AG08395 (cell line): Measurements from ENCODE around the gene ANKRD42.
"Not testable (repeated sequence)": the region's sequence is repeated elsewhere in the genome, so short reads cannot be mapped to it uniquely, and the experiment has no call there.

ENCODE experiments used
- DNase-seq: peaks from one replicate; pipeline ENCODE4 v3.0.0; 2012; ENCODE audit warnings: mixed read lengths, low spot score

Gene ANKRD42

DNA sequence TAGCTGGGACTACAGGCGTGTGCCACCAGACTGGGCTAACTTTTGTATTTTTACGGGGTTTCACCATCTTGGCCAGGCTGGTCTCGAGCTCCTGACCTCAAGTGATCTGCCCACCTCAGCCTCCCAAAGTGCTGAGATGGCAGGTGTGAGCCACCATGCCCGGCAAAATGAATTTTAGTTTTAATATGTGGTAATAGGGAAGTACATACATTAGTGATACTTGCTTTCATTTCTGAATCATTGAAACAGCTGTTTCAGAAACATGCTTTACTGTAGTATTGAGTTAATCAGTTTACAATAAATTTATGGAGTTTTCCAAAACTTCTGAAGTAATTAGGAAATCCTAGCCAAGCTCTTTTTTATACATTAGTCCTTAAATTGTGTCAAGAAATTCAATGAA, 21.0 kb upstream of the ANKRD42 start:
- DNase-seq, result no peak

DNA sequence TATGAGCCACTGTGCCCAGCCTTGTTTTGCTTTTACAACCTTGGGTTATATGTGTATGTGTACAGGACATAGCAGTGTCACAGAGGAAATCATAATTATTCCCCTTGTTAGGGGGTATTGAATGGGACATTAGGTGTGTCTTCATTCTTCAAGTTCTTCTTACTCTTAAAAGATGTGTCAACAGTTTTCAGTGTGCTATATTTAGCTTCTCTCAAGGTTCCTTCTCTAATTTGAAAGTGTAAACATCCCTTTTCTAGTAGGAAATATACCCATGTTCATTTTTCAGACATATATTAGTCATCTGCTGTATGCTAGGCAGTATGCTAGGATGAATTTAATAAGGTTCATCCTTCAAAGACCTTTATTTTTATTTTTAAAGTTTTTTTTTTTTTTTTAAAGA, 19.5 kb upstream of the ANKRD42 start:
- DNase-seq, result no peak

DNA sequence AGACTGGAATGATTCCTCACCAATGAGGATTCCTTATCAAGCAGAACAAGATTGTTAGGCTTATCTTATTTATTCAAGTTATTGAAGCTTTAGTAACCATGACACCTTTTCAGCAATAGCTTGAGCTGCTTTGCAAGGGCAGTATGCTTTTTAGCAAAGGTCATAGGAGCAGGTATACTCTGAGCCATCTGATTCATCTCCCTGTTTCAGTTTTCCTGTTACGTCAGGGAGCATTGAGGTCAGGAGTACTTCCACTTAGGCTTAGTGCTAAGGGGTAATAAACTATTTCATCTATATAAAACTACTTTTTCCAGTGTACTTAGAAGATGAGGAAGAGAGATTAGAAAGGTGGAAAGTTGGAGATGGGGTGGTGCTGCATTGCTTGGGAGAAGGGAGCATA, 17.7 kb upstream of the ANKRD42 start:
- no peak for DNase-seq

DNA sequence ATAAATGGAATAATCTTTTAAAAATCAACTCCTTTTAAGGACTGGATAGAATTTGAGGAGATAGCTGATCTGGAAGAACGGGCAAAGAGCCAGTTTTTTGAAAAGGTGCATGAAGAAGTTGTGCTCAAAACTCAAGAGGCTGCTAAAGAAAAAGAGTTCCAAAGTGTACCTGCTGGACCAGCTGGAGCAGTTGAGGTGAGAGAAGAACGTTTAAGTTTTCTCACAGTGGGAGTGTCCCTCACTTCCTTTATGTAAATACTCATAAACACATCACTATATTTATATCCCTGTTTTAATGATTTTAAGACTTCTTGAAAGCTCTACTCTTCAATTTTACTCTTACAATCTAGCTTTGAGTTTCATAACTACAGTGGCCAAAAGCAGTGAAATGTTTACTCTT, 11.7 kb upstream of the ANKRD42 start:
- DNase-seq, result no peak

DNA sequence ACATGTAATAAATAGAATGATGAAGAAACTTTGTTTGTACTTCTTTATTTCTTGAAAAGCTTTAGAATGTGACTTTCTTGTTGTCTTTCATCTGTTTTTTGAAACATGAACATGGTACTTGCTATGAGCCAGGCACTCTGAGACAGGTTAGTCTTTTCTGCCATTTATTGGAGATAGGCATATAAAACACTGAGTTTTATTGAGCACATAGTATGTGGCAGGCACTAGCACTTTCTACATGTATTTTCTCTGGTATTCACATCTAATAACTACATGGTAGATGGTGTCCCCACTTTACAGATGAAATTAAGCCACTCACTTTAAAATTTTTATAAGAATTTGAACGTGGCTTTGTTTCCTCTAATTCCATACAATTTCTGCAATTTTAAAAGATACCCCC, 7.7 kb upstream of the ANKRD42 start:
- DNase-seq, result no peak

DNA sequence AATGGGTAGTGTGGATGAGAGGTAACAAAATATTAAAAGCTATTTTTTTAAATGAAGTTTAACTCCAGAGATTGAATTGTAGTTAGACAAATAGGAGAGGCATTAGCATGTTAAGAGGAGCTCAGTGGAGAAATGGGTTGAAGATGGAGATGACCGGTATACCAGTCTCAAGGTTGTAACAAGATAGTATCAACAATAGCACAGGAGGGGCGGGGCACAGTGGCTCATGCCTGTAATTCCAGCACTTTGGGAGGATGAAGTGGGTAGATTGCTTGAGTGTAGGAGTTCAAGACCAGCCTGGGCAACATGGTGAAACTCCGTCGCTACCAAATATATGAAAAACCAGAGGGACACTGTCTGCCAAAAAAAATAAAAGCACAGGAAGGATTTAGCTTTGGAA, 6.0 kb upstream of the ANKRD42 start:
- no peak for DNase-seq

DNA sequence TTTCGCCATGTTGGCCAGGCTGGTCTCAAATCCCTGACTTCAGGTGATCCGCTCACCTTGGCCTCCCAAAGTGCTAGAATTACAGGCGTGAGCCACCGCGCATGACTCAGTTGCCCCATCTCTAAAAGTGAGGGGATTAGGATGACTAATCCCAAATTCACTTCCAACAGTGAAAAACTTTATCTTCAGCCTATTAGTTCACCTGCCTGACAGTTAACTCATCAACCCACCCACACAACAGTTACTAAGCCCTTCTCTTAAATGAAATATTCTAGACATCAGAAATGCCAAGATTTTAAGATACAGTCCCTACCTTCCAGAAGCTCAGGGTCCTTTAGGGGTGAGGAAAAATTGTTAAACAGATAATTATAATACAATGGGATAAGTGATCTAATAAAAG, 2.0 kb upstream of the ANKRD42 start:
- no peak for DNase-seq

DNA sequence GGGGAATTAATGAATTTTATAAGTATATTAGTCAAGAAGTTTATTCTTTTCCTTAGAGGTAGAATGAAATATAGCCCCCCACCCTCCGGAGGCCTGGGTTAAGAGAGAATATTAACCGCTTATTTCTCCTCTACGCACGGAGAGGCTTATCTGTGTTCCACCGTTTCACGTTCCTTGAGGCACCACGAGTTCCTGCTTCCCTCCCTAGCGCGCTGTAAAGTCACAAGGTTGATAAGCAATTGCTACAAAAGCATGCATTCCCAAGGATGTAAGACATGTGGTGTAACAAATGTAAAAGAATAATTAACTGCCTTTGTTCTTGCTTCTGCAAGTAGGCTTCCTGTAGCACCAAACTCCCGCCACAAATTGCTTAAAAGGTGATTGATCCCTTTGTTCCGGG, 1.5 kb upstream of the ANKRD42 start:
- no peak for DNase-seq

DNA sequence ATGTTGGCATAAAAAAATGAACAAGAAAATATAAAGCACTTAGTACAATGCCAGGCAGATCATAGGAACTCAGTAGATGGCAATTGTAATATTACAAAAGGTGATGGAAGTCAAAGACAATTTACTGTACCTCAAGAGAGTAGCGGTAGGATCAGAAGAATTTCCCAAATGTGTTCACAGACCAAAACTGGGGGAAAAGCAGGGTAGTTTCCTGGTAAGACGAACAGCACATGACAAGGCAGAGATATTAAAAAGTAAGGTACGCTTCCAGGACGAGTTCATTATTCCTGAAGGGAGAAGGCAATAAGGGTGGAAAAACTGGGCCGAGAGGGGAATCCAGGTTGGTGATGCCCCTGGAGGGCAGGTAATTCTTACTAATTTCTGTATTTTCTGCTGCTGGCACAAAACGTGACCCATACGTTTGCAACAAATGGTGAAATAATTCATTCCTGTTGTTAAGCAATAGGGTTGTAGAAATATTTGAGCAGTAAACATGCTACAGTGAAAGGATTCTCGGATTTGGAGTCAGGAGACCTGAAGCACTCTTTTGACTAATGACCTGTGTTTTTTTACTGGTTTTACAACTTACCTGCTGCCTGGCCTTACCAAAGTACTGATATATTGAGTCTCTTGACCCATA, 786 bp upstream of the ANKRD42 start:
- no peak for DNase-seq

DNA sequence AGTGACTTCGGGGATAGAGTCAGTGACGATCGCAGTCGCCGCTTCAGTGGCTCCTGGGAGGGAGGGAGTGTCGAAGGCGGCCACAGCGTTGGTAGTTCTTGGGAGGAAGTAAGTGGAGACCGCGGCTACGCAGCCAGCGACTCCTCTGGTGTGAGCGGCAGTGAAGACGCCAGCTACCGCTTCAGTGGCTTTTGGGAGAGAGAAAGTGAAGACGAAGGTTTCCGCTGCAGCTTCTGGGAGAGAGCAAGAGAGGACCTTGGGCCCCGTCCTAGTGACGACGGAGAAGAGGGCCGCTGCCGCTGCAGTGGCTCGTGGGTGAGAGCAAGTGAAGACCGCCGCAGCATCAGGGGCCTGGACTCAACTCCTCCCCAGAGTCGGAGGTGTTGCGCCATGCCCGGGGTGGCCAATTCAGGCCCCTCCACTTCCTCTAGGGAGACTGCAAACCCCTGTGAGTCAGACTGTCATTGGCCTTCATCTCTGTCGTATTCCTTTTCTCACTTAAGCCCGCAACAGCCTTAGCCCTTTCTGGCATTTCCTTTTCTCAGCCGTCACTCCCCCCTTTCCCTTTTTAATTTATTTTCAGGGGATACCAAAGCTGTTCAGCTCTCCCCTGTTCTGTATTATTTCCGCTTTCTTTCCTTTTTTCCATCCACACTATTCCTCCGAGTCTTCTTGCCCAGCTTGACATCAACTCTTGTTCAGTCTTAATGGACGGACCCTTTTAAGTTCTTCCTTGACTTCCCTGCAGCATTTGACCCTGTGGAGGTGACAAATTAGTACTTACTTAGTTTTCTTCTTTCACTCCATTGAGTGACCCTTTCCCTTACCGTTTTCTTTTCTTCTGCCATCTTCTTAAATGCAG, 1.0 kb downstream of the ANKRD42 start:
- DNase-seq, result peak; percentile 82

DNA sequence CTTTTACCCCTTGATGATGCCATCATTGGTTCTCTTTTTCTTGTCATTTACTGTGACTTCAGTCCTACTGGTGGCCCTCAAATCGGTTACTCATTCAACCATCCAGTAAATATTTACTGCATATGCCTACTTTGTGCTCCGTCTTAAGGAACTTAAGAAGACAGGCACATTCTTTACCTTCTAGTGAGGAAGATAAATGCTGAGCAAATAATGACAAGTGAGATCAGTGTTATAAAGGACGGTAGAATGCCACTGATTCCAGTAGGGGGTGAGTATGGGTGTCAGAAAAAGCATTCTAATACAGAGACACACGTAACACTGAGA, 1.6 kb downstream of the ANKRD42 start:
- DNase-seq, result no peak

DNA sequence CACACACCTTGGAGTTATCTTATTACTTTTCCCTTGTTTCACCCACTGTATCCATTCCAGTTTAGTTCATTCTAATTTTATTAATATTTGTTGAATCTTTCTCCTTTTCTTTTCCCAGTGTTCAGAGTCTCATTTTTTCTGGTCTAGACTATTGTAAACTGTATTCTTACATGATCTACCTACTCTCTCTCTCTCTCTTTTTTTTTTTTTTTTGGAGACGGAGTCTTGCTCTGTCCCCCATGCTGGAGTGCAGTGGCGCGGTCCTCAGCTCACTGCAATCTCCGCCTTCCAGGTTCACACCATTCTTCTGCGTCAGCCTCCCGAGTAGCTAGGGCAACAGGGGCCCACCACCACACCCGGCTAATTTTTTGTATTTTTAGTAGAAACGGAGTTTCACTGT, 2.1 kb downstream of the ANKRD42 start:
- DNase-seq, result no peak

DNA sequence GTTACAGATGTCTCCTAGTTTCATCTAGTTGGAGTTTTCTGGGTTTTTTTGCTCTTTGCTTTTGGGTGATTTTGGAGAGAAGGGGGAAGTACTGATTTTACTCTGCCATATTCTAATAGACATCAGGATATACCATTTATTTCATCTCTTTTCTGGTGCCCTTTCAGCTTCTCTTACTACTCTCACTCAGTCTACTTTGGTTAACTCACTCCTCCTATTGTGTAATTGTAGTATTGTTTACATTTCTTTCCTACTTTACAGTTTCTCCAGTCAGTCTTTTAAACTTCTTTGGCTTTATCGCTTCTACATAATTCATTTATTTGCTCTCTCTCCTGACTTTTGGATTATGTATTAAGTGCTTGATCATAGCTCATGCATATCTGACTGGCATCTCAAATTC, 6.5 kb downstream of the ANKRD42 start:
- DNase-seq, result no peak

DNA sequence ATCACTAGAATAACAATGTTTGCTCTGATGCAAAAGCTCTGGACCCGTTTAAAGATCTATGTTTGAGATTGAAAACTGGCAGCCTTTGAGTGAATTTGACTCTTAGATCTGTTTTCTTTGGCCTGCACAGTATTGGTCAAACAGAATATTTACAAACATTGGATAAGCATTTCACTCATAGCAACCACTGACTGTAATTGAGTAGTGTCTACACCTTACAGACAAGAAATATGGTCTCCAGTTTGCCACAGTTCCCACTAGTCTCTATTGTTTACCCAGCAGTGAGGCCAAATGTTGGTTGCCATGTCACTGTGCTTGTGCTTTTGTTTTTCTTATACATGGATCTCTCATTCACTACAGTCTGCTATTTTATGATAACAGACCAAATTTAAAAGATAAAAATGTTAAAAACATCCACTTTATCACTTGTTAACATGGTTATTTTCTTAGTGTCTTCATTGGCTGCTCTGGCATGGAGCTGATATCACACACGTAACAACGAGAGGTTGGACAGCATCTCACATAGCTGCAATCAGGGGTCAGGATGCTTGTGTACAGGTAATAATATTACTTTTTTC, 12.2 kb downstream of the ANKRD42 start:
- no peak for DNase-seq

DNA sequence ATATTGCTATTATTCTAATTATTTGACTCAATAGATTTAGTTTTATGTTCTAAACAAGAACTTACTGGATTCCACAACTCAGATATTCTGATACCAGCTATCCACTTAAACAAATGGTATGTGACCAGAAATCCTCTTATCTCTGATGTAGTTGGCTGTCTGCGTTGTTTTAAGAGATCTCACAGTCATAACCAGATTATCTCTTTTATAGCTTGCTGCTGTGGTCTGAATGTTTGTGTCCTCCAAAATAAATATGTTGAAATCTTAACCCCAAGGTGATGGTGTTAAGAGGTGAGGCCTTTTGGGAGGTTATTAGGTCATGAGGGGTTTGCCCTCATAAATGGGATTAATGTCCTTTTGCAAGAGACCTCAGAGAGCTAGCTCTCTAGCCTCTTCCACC, 12.7 kb downstream of the ANKRD42 start:
- no peak for DNase-seq

DNA sequence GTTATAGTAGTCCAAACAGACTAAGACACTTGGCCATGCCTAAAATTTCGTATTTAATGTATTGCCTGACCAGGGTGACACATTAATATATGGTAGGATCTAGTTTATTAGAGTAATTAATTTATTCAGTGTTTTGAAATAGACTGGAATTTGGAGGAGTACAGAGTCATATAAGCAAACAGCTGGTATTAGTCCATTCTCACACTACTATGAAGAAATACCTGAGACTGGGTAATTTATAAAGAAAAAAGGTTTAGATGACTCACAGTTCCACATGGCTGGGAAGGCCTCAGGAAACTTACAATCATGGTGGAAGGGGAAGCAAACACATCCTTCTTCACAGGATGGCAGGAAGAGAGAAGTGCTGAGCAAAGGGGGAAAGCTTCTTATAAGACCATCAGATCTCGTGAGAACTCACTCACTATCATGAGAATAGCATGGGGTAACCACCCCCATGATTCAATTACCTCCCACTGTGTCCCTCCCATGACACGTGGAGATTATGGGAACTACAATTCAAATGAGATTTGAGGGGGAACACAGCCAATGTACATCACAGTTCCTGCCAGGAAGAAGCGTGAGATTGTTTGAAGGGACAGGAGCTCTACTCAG, 13.4 kb downstream of the ANKRD42 start:
- DNase-seq, result not testable (repeated sequence)

DNA sequence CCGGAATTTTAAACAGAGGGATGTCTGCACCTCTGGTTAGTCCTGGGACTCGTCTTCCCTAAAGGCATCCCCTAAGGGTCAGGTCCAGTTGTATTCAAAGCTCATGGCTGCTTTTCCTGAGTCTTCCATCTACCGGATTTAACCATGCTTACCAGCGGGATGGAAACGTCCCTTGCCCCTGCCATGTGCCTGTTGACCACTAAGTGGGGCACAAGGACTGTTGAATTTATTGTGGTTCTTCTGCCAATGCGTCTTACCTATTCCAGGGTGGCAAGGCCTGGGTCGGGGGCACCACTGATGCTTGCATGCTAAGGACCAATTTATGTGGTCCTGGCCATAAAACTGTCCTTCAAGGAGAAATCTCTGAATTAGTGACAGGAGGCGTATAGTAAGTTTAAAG, 25.6 kb downstream of the ANKRD42 start:
- no peak for DNase-seq

DNA sequence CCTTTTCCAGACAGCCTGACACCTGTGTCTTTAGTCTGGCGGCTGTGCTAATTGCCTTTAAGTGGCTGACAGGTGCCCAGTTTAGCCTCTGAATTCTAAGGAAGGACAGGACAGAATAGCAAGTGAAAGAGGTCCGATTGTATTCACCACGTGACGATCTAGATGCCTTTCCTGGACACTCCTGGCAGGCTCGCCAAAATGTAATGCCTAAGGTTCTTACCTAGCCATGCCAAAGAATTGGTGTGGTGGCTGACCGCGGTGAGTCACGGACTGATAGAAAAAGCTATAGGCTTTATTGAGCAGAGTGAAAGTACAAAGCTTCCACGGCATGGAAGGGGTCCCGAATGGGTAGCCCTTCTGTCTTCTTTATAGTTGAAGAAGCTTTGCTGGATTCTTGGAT, 26.7 kb downstream of the ANKRD42 start:
- no peak for DNase-seq

DNA sequence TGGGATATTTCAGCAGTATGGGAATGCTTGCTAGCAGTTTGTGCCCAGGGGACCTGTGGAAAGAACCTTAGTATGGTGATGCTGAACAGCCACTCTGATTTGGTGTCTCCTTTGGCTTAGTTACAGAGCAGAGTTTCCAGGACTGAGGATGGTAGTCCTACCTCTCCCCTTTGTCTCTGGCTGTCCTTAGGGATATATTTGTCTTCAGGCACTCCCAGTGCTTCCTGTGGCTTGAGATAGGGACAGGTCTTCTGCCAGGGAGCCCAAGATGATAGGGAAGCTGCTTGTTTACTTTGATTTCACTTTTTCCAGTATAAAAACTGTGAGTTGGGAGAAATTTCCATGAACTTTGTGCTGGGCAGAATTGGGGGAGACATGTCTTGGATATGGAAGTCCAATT, 28.2 kb downstream of the ANKRD42 start:
- no peak for DNase-seq

DNA sequence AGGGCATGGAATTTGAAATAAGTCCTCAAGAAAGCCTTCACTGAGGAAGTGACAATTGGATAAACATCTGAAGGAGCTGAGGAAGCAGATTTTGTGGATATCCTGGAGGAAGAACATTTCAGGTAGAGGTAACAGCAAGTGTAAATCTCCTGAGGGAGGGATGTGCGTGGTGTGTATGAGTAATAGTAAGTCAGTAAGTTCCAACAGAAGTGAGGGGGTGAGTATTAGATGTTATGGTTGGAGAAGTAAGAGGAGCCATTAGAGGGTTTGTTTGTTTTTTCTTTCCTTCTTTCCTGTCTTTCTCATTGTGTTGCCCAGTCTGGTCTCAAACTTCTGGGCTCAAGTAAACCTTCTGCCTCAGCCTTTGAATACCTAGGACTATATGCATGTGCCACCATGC, 29.0 kb downstream of the ANKRD42 start:
- no peak for DNase-seq

DNA sequence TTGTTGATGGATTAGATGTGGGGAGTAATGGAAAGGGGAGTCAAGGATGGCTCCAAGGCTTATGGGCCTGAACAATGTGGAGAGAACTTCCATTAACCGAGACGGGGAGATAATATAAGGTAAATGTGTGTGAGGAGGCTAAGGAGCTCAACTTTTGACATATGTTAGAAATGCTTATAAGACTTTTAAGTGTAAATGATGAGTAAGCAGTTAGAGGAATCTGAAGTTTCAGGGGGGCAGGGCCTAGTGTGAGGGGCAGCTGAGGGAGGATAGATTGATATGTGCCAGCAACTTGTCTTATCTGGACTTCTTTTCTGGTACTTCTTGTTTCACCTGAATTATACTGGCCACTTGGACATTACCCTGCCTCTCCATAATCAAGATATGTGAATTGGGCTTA, 29.9 kb downstream of the ANKRD42 start:
- no peak for DNase-seq

DNA sequence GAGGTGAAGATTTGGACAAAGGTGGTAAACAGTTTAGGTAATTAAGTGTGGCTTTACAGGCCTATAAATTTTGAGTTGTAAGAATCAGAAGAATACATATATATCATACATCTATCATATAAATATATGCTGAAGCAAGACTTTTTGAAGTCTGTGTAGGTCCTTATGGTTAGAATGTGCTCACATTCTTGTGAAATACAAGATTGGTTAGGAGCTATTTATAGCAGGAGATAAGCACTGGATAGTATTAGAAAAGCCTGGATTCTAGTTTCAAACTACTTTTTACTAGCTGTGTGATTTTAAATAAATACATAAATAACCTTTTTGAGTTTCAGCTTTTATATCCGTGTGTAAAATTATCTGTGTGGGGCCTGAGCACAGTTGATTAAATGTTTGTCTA, 42.3 kb downstream of the ANKRD42 start:
- no peak for DNase-seq

DNA sequence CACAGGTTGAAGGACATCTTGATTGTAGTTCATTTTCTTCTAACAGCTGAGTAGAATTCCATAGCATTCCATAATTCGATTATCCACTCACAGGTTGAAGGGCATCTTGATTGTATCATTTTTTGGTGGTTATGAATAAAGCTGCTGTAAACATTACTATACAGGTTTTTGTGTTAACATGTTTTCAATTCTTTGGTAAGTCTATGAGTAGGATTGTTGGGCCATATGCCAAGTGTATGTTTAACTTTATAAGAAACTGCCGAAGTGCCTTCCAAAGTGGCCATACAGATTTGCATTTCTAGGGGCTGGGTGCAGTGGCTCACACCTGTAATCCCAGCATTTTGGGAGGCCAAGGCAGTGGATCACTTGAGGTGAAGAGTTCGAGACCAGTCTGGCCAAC, 44.6 kb downstream of the ANKRD42 start:
- no peak for DNase-seq
